GM12892 (cell line): ENCODE measurements around the gene STAM2.

Source experiments
- DNase-seq: peaks from one replicate; pipeline ENCODE4 v3.0.0; 2011; ENCODE audit not compliant: insufficient read length
- FAIRE-seq: peaks from 2 replicates; lab custom pipeline; 2011; peaks lifted over from hg19 to GRCh38; lab: Jason Lieb, UNC
- POLR2A ChIP-seq: IDR thresholded peaks from 2 replicates; pipeline ENCODE4 v1.6.1; 2011; ENCODE audit warnings: low read depth, low read length, control low read depth
- POLR2AphosphoS5 ChIP-seq: IDR thresholded peaks from 2 replicates; pipeline ENCODE4 v1.6.1; 2011; ENCODE audit warnings: low read depth, low read length, control low read depth
- TAF1 ChIP-seq: IDR thresholded peaks from 2 replicates; pipeline ENCODE4 v1.6.1; 2011; ENCODE audit warnings: low read depth, mild to moderate bottlenecking, control low read depth, low read length, borderline replicate concordance

STAM2 gene

DNA sequence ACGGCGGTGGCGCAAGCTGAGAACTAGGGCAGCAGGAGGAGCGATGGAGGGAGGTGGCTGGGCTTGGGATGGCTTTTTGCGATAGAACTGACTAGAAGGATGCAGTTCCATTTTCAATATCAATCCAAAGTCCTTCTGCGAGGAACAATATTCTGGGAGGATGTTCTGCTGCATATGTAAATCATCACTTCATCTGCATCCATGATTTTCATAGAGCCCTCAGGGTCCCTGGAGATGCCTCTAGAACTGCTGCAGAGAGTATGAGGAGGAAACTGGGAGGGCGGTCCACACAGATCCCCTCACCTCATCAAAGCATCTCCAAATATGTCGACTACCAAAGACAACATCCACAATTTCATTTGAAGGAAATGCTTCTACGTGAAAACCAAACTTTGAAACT lies 97.5 kb downstream of the STAM2 start:
- TF ChIP-seq POLR2AphosphoS5 (no peak), TAF1 (no peak), POLR2A (no peak)
- FAIRE-seq: peak; percentile 83

GRCh38 chr2:152075461-152076050 lies 100.0 kb downstream of the STAM2 start:
- DNase-seq: no peak
- TF ChIP-seq POLR2AphosphoS5: no peak
- TF ChIP-seq TAF1: no peak
- TF ChIP-seq POLR2A: no peak
- FAIRE-seq: no peak

More for the DNA sequence above, 97.5 kb downstream of the STAM2 start:
- no peak for DNase-seq

DNA sequence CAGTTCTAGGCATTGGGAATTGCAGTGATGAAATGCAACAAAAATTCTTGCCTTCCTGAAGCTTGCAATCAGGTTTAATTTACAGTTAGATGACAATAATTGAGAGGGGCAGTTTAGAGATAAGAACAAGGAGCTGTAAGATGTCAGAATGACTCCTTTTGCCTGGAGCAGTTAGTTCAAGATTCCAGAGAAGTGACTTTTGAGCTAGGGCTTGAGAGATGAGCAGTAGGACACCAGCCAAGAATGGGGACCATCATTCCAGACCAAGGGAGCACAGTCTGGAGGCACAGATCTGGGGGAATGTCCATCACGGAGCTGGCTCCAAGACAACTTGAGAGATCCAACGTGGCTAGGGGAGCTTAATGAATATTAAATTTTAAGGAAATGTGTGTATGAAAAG lies 103.6 kb downstream of the STAM2 start:
- no peak for DNase-seq
- TF ChIP-seq POLR2A: no peak
- FAIRE-seq: no peak

DNA sequence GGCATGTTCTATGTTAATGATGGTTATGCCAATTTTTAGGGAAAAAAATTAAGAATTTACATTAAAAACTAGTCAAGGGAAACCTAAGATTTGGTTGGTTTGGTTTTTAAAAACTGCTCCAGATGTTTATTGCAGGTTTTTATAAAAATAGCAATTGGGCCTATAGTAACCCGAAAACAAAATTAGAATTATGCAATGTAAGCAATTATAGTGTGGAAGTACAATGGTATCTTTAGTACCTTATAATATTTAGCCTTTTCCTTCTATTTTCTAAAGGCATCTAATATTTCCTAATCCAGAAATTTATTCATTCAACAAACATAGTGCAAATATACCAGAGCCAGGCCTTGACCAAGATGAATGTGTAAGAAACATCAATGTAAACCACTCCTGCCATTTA lies 104.0 kb downstream of the STAM2 start:
- DNase-seq (no peak), FAIRE-seq (no peak)
- no peak for TF ChIP-seq POLR2A
- TF ChIP-seq POLR2AphosphoS5: no peak
- TF ChIP-seq TAF1: no peak

DNA sequence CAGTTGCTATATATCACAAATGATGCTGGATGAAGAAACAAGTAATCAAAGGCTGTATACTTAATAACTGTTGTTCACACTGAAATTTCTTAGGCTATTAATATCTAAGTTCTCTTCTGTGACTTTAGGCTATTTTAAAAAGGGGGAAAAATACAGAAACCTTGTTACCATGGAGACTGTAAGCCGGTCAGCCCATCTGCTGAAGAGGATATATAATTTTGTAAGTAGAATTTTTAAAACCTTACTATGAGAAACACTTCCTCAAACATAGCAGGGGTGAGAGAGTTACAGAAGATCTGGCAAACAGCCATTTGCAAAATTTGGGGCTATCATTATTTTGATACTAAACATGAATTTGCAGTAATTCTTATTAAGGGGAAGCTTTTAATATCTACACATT lies 104.5 kb downstream of the STAM2 start:
- DNase-seq (peak; percentile 34), FAIRE-seq (peak; percentile 67)
- TF ChIP-seq POLR2A (no peak), TAF1 (no peak), POLR2AphosphoS5 (no peak)

DNA sequence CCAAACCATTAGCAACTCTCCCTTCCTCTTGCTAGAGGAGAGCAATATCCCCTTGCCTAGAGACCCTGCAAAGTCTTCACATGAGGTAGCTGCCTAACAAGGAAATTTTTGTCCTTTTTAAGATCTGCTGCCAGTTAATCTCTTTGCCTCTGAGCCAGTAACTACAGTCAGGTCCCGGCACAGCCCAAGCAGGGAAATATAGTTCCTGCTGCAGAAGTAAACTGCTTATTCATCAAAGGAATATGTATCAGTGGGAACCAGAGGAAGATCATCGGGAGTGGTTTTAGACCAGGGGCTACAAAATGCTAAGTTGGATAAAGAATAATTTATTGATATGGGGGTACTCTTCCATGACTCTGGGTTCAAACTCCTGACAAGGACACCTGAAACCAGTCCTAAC lies 107.3 kb downstream of the STAM2 start:
- FAIRE-seq (no peak), DNase-seq (no peak)
- no peak for TF ChIP-seq TAF1

- no peak for TF ChIP-seq POLR2AphosphoS5
- no peak for TF ChIP-seq POLR2A
- TF ChIP-seq TAF1: no peak
- DNase-seq (no peak), FAIRE-seq (no peak)
Observed at GRCh38 chr2:152067823-152068222, 107.7 kb downstream of the STAM2 start.
